ENCODE results near the gene IRAK4. TPM values are rescaled to one million over a fixed set of nuclear protein-coding genes. Genes with fewer than 3 reads are reported as not detected.
"Not testable (repeated sequence)": the region's sequence is repeated elsewhere in the genome, so short reads cannot be mapped to it uniquely, and the experiment has no call there.

The IRAK4 gene
- total RNA-seq, 1 experiment from 2014 or later, result 15.3 TPM

- Mint-ChIP-seq H3K4me1 (ENCODE audit: low read depth, unreplicated experiment) (no peaks in the 10 kb centered on the region), H3K4me3 (ENCODE audit: unreplicated experiment) (no peak overlapping the region), H3K9me3 (ENCODE audit: unreplicated experiment) (no peaks in the 10 kb centered on the region), H3K36me3 (ENCODE audit: insufficient read depth, unreplicated experiment) (peaks cover 21% of the 10 kb centered on the region), H3K27ac (ENCODE audit: unreplicated experiment) (no peak overlapping the region), H3K27me3 (ENCODE audit: insufficient read depth, unreplicated experiment) (no peaks in the 10 kb centered on the region)
- no peak for DNase-seq
- Histone ChIP-seq H3K4me3 (ENCODE audit: low read depth, low read length) (no peak overlapping the region), H3K4me1 (no peaks in the 10 kb centered on the region), H3K27me3 (replicated peaks; ENCODE audit: control insufficient read depth, insufficient read depth, low read length) (no peaks in the 10 kb centered on the region), H3K9me3 (no peaks in the 10 kb centered on the region), H3K36me3 (ENCODE audit: control insufficient read depth, insufficient read depth, low read length) (no peaks in the 10 kb centered on the region)
- intact Hi-C loops (cut with micrococcal nuclease; ENCODE audit: unreplicated experiment), result no loop called here
- BruUV-seq (replicated peaks), result no TSS peak
- TF ChIP-seq CTCF (IDR thresholded peaks at IDR 0.05; ENCODE audit: insufficient read depth in 1 of 2, low read depth in 1 of 2, low read length in 1 of 2, severe bottlenecking in 1 of 2, unreplicated experiment in 1 of 2), result no peak
- POLR2A ChIA-PET, result no interaction called here
- CTCF ChIA-PET, result no interaction called here
These were observed 13.9 kb upstream of the IRAK4 start for GRCh38 chr12:43744826-43745225.

- Mint-ChIP-seq H3K36me3 (ENCODE audit: insufficient read depth, unreplicated experiment) (peaks cover 27% of the 10 kb centered on the region), H3K27ac (ENCODE audit: unreplicated experiment) (no peak overlapping the region), H3K9me3 (ENCODE audit: unreplicated experiment) (no peaks in the 10 kb centered on the region), H3K4me1 (ENCODE audit: low read depth, unreplicated experiment) (peaks cover 8% of the 10 kb centered on the region), H3K4me3 (ENCODE audit: unreplicated experiment) (no peak overlapping the region), H3K27me3 (ENCODE audit: insufficient read depth, unreplicated experiment) (no peaks in the 10 kb centered on the region)
- Histone ChIP-seq H3K9me3 (no peaks in the 10 kb centered on the region), H3K27me3 (replicated peaks; ENCODE audit: control insufficient read depth, insufficient read depth, low read length) (no peaks in the 10 kb centered on the region), H3K4me1 (no peaks in the 10 kb centered on the region), H3K36me3 (ENCODE audit: control insufficient read depth, insufficient read depth, low read length) (no peaks in the 10 kb centered on the region; the same call in 1 of the 2 replicates), H3K4me3 (ENCODE audit: low read depth, low read length) (no peak overlapping the region)
- TF ChIP-seq CTCF (IDR thresholded peaks at IDR 0.05; ENCODE audit: insufficient read depth in 1 of 2, low read depth in 1 of 2, low read length in 1 of 2, severe bottlenecking in 1 of 2, unreplicated experiment in 1 of 2), result no peak
- ChIA-PET POLR2A (no interaction called here), CTCF (no interaction called here)
- DNase-seq, result no peak
- no TSS peak for BruUV-seq (replicated peaks)
- intact Hi-C loops (cut with micrococcal nuclease; ENCODE audit: unreplicated experiment), result no loop called here
These were observed 9.7 kb upstream of the IRAK4 start for GRCh38 chr12:43749016-43749415.

GRCh38 chr12:43750814-43751213, 7.9 kb upstream of the IRAK4 start:
- peaks cover 8% of the 10 kb centered on the region for H3K4me1 Mint-ChIP-seq (ENCODE audit: low read depth, unreplicated experiment)
- ChIA-PET POLR2A (no interaction called here), CTCF (no interaction called here)
- H3K36me3 Mint-ChIP-seq (ENCODE audit: insufficient read depth, unreplicated experiment), result peaks cover 32% of the 10 kb centered on the region
- no peaks in the 10 kb centered on the region for H3K27me3 ChIP-seq (replicated peaks; ENCODE audit: control insufficient read depth, insufficient read depth, low read length)
- H3K9me3 Mint-ChIP-seq (ENCODE audit: unreplicated experiment), result no peaks in the 10 kb centered on the region
- DNase-seq, result no peak
- no peak overlapping the region for H3K4me3 ChIP-seq (ENCODE audit: low read depth, low read length)
- H3K27ac Mint-ChIP-seq (ENCODE audit: unreplicated experiment), result no peak overlapping the region
- no peaks in the 10 kb centered on the region for H3K27me3 Mint-ChIP-seq (ENCODE audit: insufficient read depth, unreplicated experiment)
- intact Hi-C loops (cut with micrococcal nuclease; ENCODE audit: unreplicated experiment), result no loop called here
- TF ChIP-seq CTCF (IDR thresholded peaks at IDR 0.05; ENCODE audit: insufficient read depth in 1 of 2, low read depth in 1 of 2, low read length in 1 of 2, severe bottlenecking in 1 of 2, unreplicated experiment in 1 of 2), result no peak
- BruUV-seq (replicated peaks), result no TSS peak
- no peaks in the 10 kb centered on the region for H3K9me3 ChIP-seq
- no peaks in the 10 kb centered on the region; the same call in 1 of the 2 replicates for H3K36me3 ChIP-seq (ENCODE audit: control insufficient read depth, insufficient read depth, low read length)
- H3K4me1 ChIP-seq, result no peaks in the 10 kb centered on the region
- no peak overlapping the region for H3K4me3 Mint-ChIP-seq (ENCODE audit: unreplicated experiment)

- Mint-ChIP-seq H3K36me3 (ENCODE audit: insufficient read depth, unreplicated experiment) (peaks cover 32% of the 10 kb centered on the region), H3K4me1 (ENCODE audit: low read depth, unreplicated experiment) (peaks cover 10% of the 10 kb centered on the region)
- BruUV-seq (replicated peaks); DNase-seq; H3K36me3 ChIP-seq (ENCODE audit: control insufficient read depth, insufficient read depth, low read length); H3K4me3 ChIP-seq (ENCODE audit: low read depth, low read length); H3K27me3 ChIP-seq (replicated peaks; ENCODE audit: control insufficient read depth, insufficient read depth, low read length); H3K4me3 Mint-ChIP-seq (ENCODE audit: unreplicated experiment); H3K9me3 ChIP-seq; H3K27me3 Mint-ChIP-seq (ENCODE audit: insufficient read depth, unreplicated experiment); intact Hi-C loops (cut with micrococcal nuclease; ENCODE audit: unreplicated experiment); H3K9me3 Mint-ChIP-seq (ENCODE audit: unreplicated experiment); H3K27ac Mint-ChIP-seq (ENCODE audit: unreplicated experiment); POLR2A ChIA-PET; H3K4me1 ChIP-seq; CTCF ChIA-PET: not testable (repeated sequence)
These were observed 7.4 kb upstream of the IRAK4 start for GRCh38 chr12:43751360-43751759.
